Measurements from ENCODE around the gene CNIH4.
"Not testable (repeated sequence)": the region's sequence is repeated elsewhere in the genome, so short reads cannot be mapped to it uniquely, and the experiment has no call there.

Gene CNIH4

GRCh38 chr1:224356685-224357625 lies at the start of gene CNIH4:
Gene CNIH4, plus strand, starts transcription at chr1:224356879. Its CDS starts 46 bp downstream, at chr1:224356925.
- peak; percentile 95 for DNase-seq

- no peak for DNase-seq
Measured at GRCh38 chr1:224308064-224308463, 48.6 kb upstream of the CNIH4 start.

- DNase-seq = peak; percentile 17
Measured at GRCh38 chr1:224311503-224311902, 45.2 kb upstream of the CNIH4 start.

- no peak for DNase-seq
Measured at GRCh38 chr1:224312025-224312424, 44.7 kb upstream of the CNIH4 start.

DNA sequence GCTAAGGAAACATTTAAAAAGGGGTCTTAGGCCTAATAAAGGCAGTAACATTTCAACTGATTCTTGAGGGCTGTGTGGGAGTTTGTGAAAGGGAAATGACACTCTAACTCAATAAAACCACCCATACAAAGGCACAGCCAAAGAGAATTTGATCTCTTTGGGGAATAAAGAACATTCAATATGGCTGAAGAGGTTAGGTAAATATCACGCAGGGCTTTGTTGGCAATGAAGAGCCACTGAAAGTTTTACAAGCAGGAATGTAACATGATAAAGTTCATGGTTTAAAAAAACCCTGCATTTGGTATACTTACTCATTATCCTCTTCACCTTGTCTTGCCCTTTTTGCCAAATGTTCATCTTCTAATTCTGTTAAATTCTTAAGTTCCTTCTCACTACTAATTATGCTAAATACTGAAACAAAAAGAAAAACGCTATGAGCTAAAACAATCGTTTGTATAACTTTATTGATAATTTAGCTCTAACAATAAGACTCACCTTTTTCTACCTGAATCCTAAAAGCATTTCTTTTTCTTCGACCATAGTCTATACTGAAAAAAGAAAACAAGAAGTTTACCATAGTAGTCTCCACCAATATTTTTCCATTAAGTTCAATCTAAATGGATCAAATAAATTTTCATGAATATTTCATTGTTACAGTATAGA lies 39.2 kb upstream of the CNIH4 start:
- DNase-seq = no peak

- DNase-seq = no peak
Measured at GRCh38 chr1:224321706-224322105, 35.0 kb upstream of the CNIH4 start.

DNA sequence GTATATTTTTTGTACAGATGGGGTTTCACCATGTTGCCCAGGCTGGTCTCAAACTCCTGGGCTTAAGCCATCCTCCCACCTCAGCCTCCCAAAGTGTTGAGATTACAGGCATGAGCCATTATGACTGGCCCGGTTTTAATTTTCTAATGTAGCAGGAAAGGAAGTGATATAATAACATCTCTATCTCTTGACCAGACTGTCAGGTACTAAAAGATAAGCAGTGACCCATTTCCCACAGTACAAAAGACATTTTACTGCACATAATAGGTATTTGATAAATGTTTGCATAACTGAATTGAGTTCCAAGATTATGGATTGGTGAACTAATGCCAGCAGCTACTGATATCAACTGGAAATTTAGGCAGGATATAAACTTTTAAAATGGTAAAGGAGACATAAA lies 30.7 kb upstream of the CNIH4 start:
- no peak for DNase-seq

DNA sequence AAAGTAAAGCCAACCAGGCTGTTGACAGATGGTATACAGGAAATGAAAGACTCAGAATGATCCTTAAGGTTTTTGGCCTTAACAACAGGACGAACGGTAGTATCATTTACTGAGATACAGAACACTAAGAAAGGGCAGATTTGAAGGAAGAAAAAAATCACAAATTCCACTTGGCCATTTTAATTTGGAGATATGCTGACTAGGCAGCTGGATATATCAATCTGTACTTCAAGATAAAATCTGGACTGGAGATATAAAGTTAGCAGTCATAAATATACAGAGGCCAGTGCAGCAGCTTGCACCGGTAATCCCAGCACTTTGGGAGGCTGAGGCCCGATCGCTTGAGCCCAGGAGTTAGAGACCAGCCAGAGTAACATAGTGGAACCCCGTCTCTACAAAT lies 28.0 kb upstream of the CNIH4 start:
- DNase-seq = no peak

DNA sequence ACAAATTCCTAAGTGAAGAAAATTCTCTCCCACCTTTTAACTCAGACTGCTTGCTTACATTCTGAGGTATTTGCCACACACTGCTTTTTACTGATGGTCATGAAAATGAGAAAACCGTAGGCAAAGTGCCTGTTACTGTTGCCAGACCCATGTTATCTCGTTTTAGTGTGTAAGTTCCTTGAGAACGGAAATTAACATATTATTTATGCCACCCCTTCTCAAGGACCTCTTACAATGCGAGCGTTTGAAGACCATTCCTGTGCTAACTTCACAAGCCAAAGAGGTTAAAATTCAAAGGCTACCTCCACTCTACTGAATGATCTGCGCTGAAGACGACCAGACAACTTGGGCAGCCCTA lies 27.2 kb upstream of the CNIH4 start:
- no peak for DNase-seq

GRCh38 chr1:224329842-224330753 lies 26.6 kb upstream of the CNIH4 start, which contains the start of gene NVL:
Gene NVL, minus strand, starts transcription at chr1:224330172. Its CDS starts 45 bp downstream, at chr1:224330127.
- DNase-seq = peak; percentile 92

GRCh38 chr1:224331326-224331725 lies 25.4 kb upstream of the CNIH4 start:
- no peak for DNase-seq

GRCh38 chr1:224331824-224332223 lies 24.9 kb upstream of the CNIH4 start:
- DNase-seq = no peak

DNA sequence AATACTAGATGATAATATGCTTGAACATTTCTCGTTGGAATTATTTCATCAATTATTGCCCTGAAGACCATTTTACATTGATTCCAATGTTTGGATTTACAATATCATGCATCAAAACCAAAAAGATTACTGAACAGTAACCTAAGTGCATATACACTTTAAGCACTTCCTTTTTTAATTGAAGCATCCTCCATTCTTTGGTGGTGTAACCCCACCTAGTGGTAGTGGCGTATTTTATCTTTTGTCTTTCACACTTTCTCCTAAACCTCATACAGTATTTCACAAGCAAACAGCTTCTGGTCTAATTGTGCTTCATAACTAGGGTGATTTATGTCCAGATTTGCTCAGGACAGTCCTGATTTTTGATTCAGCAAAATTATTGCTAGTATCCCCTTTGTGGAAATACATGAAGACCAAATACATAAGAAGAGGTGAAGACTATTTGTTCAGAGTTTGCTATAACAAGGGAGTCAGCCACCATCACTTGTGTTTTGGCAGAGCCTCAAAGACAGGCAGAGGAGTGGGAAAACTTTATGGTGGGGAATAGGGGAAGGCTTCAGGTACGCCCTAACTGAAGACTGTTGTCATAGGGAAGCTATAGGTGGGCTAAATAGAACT lies 23.3 kb upstream of the CNIH4 start:
- DNase-seq = peak; percentile 68

- peak; percentile 77 for DNase-seq
Measured at GRCh38 chr1:224333939-224334786, 22.5 kb upstream of the CNIH4 start.

- DNase-seq = no peak
Measured at GRCh38 chr1:224338150-224338838, 18.4 kb upstream of the CNIH4 start.

GRCh38 chr1:224339442-224340033 lies 17.1 kb upstream of the CNIH4 start:
- no peak for DNase-seq

GRCh38 chr1:224340453-224341384 lies 16.0 kb upstream of the CNIH4 start:
- DNase-seq = not testable (repeated sequence)

DNA sequence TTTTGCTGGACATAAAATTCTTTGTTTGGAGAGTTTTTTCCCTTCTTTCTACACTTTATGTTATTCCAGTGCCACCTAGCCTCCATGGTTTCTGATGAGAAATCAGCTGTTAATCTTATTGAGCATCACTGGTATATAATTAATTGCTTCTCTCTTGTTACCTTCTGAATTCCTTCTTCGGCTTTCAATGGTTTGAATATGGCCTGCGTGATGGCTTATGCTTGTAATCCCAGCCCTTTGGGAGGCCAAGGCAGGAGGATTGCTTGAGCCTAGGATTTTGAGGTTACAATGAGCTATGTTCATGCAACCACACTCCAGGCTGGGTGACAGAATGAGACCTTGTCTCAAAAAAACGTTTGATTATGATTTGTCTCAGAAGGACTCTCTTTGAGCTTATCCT lies 13.0 kb upstream of the CNIH4 start:
- no peak for DNase-seq

DNA sequence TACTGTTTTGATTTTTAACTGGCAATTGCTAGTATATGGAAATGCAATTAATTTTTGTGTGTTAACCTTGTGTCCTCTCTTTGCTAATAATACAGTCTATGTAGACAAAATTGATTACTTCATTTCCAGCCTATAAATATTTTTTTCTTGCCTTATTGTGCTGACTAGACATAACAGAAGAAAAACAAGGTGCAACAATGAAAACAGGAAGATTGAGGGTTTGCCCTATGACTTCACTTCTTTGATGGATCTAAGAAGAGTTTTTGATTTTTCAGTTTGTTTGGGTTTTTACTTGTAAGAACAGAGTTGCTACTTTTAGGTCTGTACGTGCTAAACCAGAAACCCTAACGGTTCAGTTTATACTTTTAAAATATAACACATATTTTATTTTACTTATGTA lies 8.5 kb upstream of the CNIH4 start:
- no peak for DNase-seq
